ENCODE measurements around the gene SLAMF7.

SLAMF7 gene

GRCh38 chr1:160799641-160800040, 60.6 kb downstream of the SLAMF7 start:
- TF ChIP-seq CTCF (IDR thresholded peaks at IDR 0.05; ENCODE audit: low read length, missing control alignments) = no peak
- no peak overlapping the region for H3K4me3 ChIP-seq (replicated peaks; ENCODE audit: low read depth, low read length)
- DNase-seq (ENCODE audit: low read depth) = no peak

- no peak for TF ChIP-seq CTCF (IDR thresholded peaks at IDR 0.05; ENCODE audit: low read length, missing control alignments)
- no peak overlapping the region for H3K4me3 ChIP-seq (replicated peaks; ENCODE audit: low read depth, low read length)
- DNase-seq (ENCODE audit: low read depth) = no peak
These were observed 61.1 kb downstream of the SLAMF7 start for GRCh38 chr1:160800142-160800541.

- no peak overlapping the region for H3K4me3 ChIP-seq (replicated peaks; ENCODE audit: low read depth, low read length)
- DNase-seq (ENCODE audit: low read depth) = no peak
- TF ChIP-seq CTCF (IDR thresholded peaks at IDR 0.05; ENCODE audit: low read length, missing control alignments) = no peak
These were observed 61.8 kb downstream of the SLAMF7 start for GRCh38 chr1:160800645-160801408.

GRCh38 chr1:160801836-160802580, 63.0 kb downstream of the SLAMF7 start:
- H3K4me3 ChIP-seq (replicated peaks; ENCODE audit: low read depth, low read length) = no peak overlapping the region
- DNase-seq (ENCODE audit: low read depth) = no peak
- TF ChIP-seq CTCF (IDR thresholded peaks at IDR 0.05; ENCODE audit: low read length, missing control alignments) = no peak

Measured in fibroblast of pulmonary artery (primary cell).